GM19240 (cell line): ENCODE measurements around the gene TPMT.
"Not testable (repeated sequence)": the region's sequence is repeated elsewhere in the genome, so short reads cannot be mapped to it uniquely, and the experiment has no call there.

Source experiments
- DNase-seq: peaks from one replicate; pipeline ENCODE4 v3.0.0; 2011; ENCODE audit warnings: low spot score; ENCODE audit not compliant: insufficient read length

TPMT gene

GRCh38 chr6:18154507-18155149 lies at the start of gene TPMT:
TSS of gene TPMT (minus strand) at chr6:18155077. CDS start at chr6:18149127, 5,950 bp downstream.
- no peak for DNase-seq

- no peak for DNase-seq
Observed at GRCh38 chr6:18203786-18204185, 48.9 kb upstream of the TPMT start.

- DNase-seq: no peak
Observed at GRCh38 chr6:18192026-18192425, 37.1 kb upstream of the TPMT start.

GRCh38 chr6:18189196-18189595 lies 34.3 kb upstream of the TPMT start:
- DNase-seq: no peak

- DNase-seq: no peak
Observed at GRCh38 chr6:18187701-18188100, 32.8 kb upstream of the TPMT start.

- no peak for DNase-seq
Observed at GRCh38 chr6:18186540-18187250, 31.8 kb upstream of the TPMT start.

GRCh38 chr6:18186033-18186432 lies 31.2 kb upstream of the TPMT start:
- no peak for DNase-seq

GRCh38 chr6:18185624-18186023 lies 30.7 kb upstream of the TPMT start:
- DNase-seq: no peak

- DNase-seq: no peak
Observed at GRCh38 chr6:18183766-18184165, 28.9 kb upstream of the TPMT start.

- no peak for DNase-seq
Observed at GRCh38 chr6:18182568-18182967, 27.7 kb upstream of the TPMT start.

GRCh38 chr6:18179770-18180356 lies 25.0 kb upstream of the TPMT start:
- no peak for DNase-seq

- no peak for DNase-seq
Observed at GRCh38 chr6:18178960-18179615, 24.2 kb upstream of the TPMT start.

GRCh38 chr6:18177286-18177965 lies 22.5 kb upstream of the TPMT start:
- DNase-seq: no peak

GRCh38 chr6:18176198-18176597 lies 21.3 kb upstream of the TPMT start:
- DNase-seq: not testable (repeated sequence)

- DNase-seq: no peak
Observed at GRCh38 chr6:18171871-18172270, 17.0 kb upstream of the TPMT start.

GRCh38 chr6:18168264-18168663 lies 13.4 kb upstream of the TPMT start:
- no peak for DNase-seq

- DNase-seq: no peak
Observed at GRCh38 chr6:18166312-18167036, 11.6 kb upstream of the TPMT start.

- no peak for DNase-seq
Observed at GRCh38 chr6:18165751-18166150, 10.9 kb upstream of the TPMT start.

GRCh38 chr6:18162401-18162800 lies 7.5 kb upstream of the TPMT start:
- DNase-seq: no peak

GRCh38 chr6:18161431-18161830 lies 6.6 kb upstream of the TPMT start:
- no peak for DNase-seq

- no peak for DNase-seq
Observed at GRCh38 chr6:18160911-18161310, 6.0 kb upstream of the TPMT start.
